ENCODE data around the gene ZNF488.
"Not testable (repeated sequence)": the region's sequence is repeated elsewhere in the genome, so short reads cannot be mapped to it uniquely, and the experiment has no call there.

The ZNF488 gene

GRCh38 chr10:47401210-47401609 lies 17.1 kb upstream of the ZNF488 start:
- no peak for DNase-seq (ENCODE audit: low read depth)
- in situ Hi-C loops (cut with HindIII; ENCODE audit: low sequenced_read_pairs), result no loop called here
- H3K4me3 ChIP-seq (ENCODE audit: low read depth, low read length), result no peak overlapping the region
- TF ChIP-seq, protein P1, sequence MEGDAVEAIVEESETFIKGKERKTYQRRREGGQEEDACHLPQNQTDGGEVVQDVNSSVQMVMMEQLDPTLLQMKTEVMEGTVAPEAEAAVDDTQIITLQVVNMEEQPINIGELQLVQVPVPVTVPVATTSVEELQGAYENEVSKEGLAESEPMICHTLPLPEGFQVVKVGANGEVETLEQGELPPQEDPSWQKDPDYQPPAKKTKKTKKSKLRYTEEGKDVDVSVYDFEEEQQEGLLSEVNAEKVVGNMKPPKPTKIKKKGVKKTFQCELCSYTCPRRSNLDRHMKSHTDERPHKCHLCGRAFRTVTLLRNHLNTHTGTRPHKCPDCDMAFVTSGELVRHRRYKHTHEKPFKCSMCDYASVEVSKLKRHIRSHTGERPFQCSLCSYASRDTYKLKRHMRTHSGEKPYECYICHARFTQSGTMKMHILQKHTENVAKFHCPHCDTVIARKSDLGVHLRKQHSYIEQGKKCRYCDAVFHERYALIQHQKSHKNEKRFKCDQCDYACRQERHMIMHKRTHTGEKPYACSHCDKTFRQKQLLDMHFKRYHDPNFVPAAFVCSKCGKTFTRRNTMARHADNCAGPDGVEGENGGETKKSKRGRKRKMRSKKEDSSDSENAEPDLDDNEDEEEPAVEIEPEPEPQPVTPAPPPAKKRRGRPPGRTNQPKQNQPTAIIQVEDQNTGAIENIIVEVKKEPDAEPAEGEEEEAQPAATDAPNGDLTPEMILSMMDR (IDR thresholded peaks at IDR 0.05; ENCODE audit: low read depth, low read length, missing control alignments), result no peak

DNA sequence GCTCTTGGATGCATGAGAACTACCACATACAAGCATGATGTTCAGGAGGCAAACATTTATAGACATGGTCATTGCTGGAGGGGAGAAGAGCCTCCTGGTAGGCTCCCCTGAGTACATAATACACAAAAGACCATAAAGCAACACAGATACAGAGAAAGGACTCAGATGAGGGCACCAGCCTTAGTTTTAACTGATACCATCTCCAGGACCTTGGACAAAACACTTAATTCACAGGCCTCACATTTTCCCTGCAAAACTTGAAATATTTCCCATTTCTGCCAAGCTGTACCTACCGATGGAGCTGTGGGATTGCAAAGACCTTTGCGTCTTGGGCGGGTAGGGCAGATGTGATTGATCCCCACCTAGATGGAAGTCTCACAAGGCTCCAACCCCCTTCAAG lies 16.7 kb upstream of the ZNF488 start:
- TF ChIP-seq, protein P1 (IDR thresholded peaks at IDR 0.05; ENCODE audit: low read depth, low read length, missing control alignments), result no peak
- no peak overlapping the region for H3K4me3 ChIP-seq (ENCODE audit: low read depth, low read length)
- DNase-seq (ENCODE audit: low read depth), result no peak
- in situ Hi-C loops (cut with HindIII; ENCODE audit: low sequenced_read_pairs), result no loop called here

GRCh38 chr10:47400251-47400650 lies 16.2 kb upstream of the ZNF488 start:
- TF ChIP-seq, protein P1 (IDR thresholded peaks at IDR 0.05; ENCODE audit: low read depth, low read length, missing control alignments), result no peak
- H3K4me3 ChIP-seq (ENCODE audit: low read depth, low read length), result no peak overlapping the region
- in situ Hi-C loops (cut with HindIII; ENCODE audit: low sequenced_read_pairs), result no loop called here
- DNase-seq (ENCODE audit: low read depth), result no peak

DNA sequence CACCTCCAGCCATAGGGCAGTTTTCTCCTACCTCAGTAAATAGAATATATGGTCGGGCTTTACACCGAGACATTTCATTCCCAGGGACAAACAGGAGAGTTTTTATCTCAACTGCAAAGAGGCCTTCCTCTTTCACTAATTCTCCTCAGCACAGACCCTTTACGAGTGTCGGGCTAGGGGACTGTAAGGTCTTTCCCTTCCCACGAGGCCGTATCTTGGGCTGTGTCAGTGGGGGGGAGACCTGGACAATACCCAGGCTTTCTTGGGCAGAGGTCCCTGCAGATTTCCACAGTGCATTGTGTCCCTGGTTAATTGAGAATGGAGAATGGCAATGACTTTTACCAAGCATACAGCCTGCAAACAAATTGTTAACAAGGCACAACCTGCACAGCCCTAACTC lies 13.2 kb upstream of the ZNF488 start:
- DNase-seq (ENCODE audit: low read depth), result no peak
- TF ChIP-seq, protein P1 (IDR thresholded peaks at IDR 0.05; ENCODE audit: low read depth, low read length, missing control alignments), result no peak
- no peak overlapping the region for H3K4me3 ChIP-seq (ENCODE audit: low read depth, low read length)
- in situ Hi-C loops (cut with HindIII; ENCODE audit: low sequenced_read_pairs), result no loop called here

GRCh38 chr10:47396311-47396717 lies 12.2 kb upstream of the ZNF488 start:
- in situ Hi-C loops (cut with HindIII; ENCODE audit: low sequenced_read_pairs), result no loop called here
- no peak overlapping the region for H3K4me3 ChIP-seq (ENCODE audit: low read depth, low read length)
- TF ChIP-seq, protein P1 (IDR thresholded peaks at IDR 0.05; ENCODE audit: low read depth, low read length, missing control alignments), result no peak
- no peak for DNase-seq (ENCODE audit: low read depth)

- H3K4me3 ChIP-seq (ENCODE audit: low read depth, low read length), result no peak overlapping the region
- in situ Hi-C loops (cut with HindIII; ENCODE audit: low sequenced_read_pairs), result no loop called here
- TF ChIP-seq, protein P1 (IDR thresholded peaks at IDR 0.05; ENCODE audit: low read depth, low read length, missing control alignments), result no peak
- no peak for DNase-seq (ENCODE audit: low read depth)
Measured at GRCh38 chr10:47389619-47390018, 5.5 kb upstream of the ZNF488 start.

DNA sequence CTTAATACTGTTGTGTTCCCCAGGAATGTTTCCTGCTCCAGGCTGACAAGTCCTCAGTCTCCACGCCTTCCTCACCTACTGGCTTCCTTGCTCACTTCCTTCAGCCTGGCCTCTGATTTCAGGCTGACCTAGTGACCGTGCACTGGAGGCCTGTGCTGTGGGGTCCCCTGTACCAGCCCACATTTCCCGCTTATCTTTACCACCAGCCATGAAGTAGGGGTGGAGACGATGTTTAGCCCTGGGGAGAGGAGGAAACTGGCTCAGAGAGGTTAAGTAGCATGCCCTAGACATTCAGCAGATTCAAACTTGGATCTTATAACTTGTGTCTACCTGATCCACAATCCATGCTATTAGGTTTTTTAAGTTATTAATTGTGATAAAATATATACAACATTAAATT lies 4.8 kb upstream of the ZNF488 start:
- in situ Hi-C loops (cut with HindIII; ENCODE audit: low sequenced_read_pairs), result no loop called here
- no peak for DNase-seq (ENCODE audit: low read depth)
- TF ChIP-seq, protein P1 (IDR thresholded peaks at IDR 0.05; ENCODE audit: low read depth, low read length, missing control alignments), result no peak
- H3K4me3 ChIP-seq (ENCODE audit: low read depth, low read length), result no peak overlapping the region

DNA sequence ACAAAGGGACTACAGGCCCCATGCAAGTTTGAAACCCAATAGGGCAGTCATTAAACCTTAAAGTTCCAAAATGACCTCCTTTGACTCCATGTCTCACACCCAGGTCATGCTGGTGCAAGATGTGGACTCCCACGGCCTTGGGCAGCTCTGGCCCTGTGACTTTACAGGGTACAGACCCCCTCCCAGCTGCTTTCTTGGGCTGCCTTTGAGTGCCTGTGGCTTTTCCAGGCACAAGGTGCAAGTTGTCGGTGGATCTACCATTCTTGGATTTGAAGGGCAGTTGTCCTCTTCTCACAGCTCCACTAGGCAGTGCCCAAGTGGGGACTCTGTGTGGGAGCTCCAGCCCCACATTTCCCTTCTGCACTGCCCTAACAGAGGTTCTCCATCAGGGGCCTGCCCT lies 2.0 kb upstream of the ZNF488 start:
- H3K4me3 ChIP-seq (ENCODE audit: low read depth, low read length); in situ Hi-C loops (cut with HindIII; ENCODE audit: low sequenced_read_pairs); DNase-seq (ENCODE audit: low read depth): not testable (repeated sequence)
